B cell (primary cell): Measurements from ENCODE around the gene TMED5. TPM values are rescaled to one million over a fixed set of nuclear protein-coding genes. Genes with fewer than 3 reads are reported as not detected.

Experiments
- ATAC-seq: fragments of 200-7000 bp; cut with Tn5 transposase; one replicate; pipeline ENCODE4 v1.10.0; 2021; ENCODE audit warnings: low read depth, mild to moderate bottlenecking, moderate number of reproducible peaks, moderate library complexity
- CTCF ChIA-PET: fragments of 350-600 bp; sonication (Branson Sonifier 250); formaldehyde crosslinking; loops from one replicate; lab custom pipeline; 2021; ENCODE audit warnings: antibody characterized with exemption, inconsistent platforms; lab: Charles Lee
- POLR2A ChIA-PET: fragments of 350-600 bp; sonication (Branson Sonifier 250); formaldehyde crosslinking; loops from one replicate; lab custom pipeline; 2021; ENCODE audit warnings: antibody characterized with exemption; lab: Charles Lee
- DNase-seq: peaks from one replicate; pipeline ENCODE4 v3.0.0; 2013
- H2AFZ ChIP-seq: 2 replicates; pipeline ENCODE4 v1.6.1; 2012; ENCODE audit warnings: mild to moderate bottlenecking, low read depth, low read length; ENCODE audit not compliant: insufficient read depth, poor library complexity, severe bottlenecking
- H3K27ac ChIP-seq, 2 donors: 1 replicate in 1 of 2; 2 replicates in 1 of 2; pipeline ENCODE4 v1.5.1; 2012 to 2013; ENCODE audit warnings: low read length in 2 of 2, mild to moderate bottlenecking in 2 of 2, moderate library complexity in 1 of 2
- H3K27me3 ChIP-seq, 4 experiments: fragments of 200-600 bp in 1 of 4; sonication (generic) in 1 of 4; replicated peaks in 1 of 4; 1 replicate in 2 of 4; 2 replicates in 2 of 4; pipeline versions ENCODE4 v1.6.1 to v1.7.0; 2013 to 2016; ENCODE audit warnings: low read length in 3 of 4, mild to moderate bottlenecking in 2 of 4, mixed read lengths in 1 of 4, moderate library complexity in 1 of 4; ENCODE audit not compliant: insufficient read depth in 4 of 4, control insufficient read depth in 3 of 4; ENCODE audit errors: control extremely low read depth in 1 of 4
- H3K36me3 ChIP-seq, 2 experiments: replicated peaks in 1 of 2; 1 replicate in 1 of 2; 2 replicates in 1 of 2; pipeline versions ENCODE4 v1.6.1 to v1.7.1; 2013; ENCODE audit warnings: low read length in 1 of 2; ENCODE audit not compliant: insufficient read depth in 2 of 2, control insufficient read depth in 1 of 2; ENCODE audit errors: control extremely low read depth in 1 of 2, extremely low read depth in 1 of 2
- H3K4me1 ChIP-seq, 2 donors: fragments of 200-600 bp in 1 of 2; sonication (generic) in 1 of 2; 1 replicate in 1 of 2; 2 replicates in 1 of 2; pipeline versions ENCODE4 v1.5.1 to v1.6.1; 2013 to 2017; ENCODE audit warnings: low read length in 2 of 2; ENCODE audit not compliant: control insufficient read depth in 2 of 2, insufficient read depth in 2 of 2
- H3K4me2 ChIP-seq: replicated peaks from 2 replicates; pipeline ENCODE3; 2012; ENCODE audit warnings: mild to moderate bottlenecking, low read depth, low read length; ENCODE audit not compliant: poor library complexity, severe bottlenecking
- H3K4me3 ChIP-seq, 5 experiments: fragments of 200-600 bp in 1 of 5; sonication (generic) in 1 of 5; 1 replicate in 3 of 5; 2 replicates in 2 of 5; pipeline versions ENCODE4 v1.5.1 to v1.7.0; 2011 to 2016; ENCODE audit warnings: low read length in 4 of 5, mild to moderate bottlenecking in 4 of 5, low read depth in 2 of 5, control low read depth in 1 of 5, moderate library complexity in 1 of 5; ENCODE audit not compliant: insufficient read depth in 1 of 5; ENCODE audit errors: control extremely low read depth in 1 of 5, extremely low read depth in 1 of 5
- H3K79me2 ChIP-seq: fragments of 200-600 bp; sonication (generic); one replicate; pipeline ENCODE4 v1.6.0; 2016; ENCODE audit warnings: low read length; ENCODE audit not compliant: control insufficient read depth, insufficient read depth
- H3K9ac ChIP-seq: fragments of 200-600 bp; sonication (generic); 2 replicates; pipeline ENCODE4 v1.6.1; 2017; ENCODE audit warnings: mild to moderate bottlenecking, low read length, moderate library complexity
- H3K9me3 ChIP-seq, 3 donors: one replicate each; pipeline versions ENCODE4 v1.6.1 to v1.7.1; 2013; ENCODE audit warnings: low read length in 2 of 3; ENCODE audit not compliant: control insufficient read depth in 2 of 3, insufficient read depth in 1 of 3; ENCODE audit errors: control extremely low read depth in 1 of 3
- H4K20me1 ChIP-seq: 2 replicates; pipeline ENCODE4 v1.6.0; 2012; ENCODE audit warnings: mild to moderate bottlenecking, low read length; ENCODE audit not compliant: insufficient read depth, control insufficient read depth, poor library complexity, severe bottlenecking
- H3K27ac Mint-ChIP-seq: one replicate; pipeline ENCODE4 v1.8.0; 2021; ENCODE audit warnings: mixed read lengths
- H3K27me3 Mint-ChIP-seq: one replicate; pipeline ENCODE4 v1.8.0; 2021; ENCODE audit warnings: mixed read lengths
- H3K4me1 Mint-ChIP-seq: one replicate; pipeline ENCODE4 v1.8.0; 2021; ENCODE audit warnings: mixed read lengths
- H3K4me3 Mint-ChIP-seq: one replicate; pipeline ENCODE4 v1.8.0; 2021; ENCODE audit warnings: mixed read lengths
- H3K9me3 Mint-ChIP-seq: one replicate; pipeline ENCODE4 v1.8.0; 2022; ENCODE audit warnings: mixed read lengths; ENCODE audit not compliant: insufficient read depth
- CTCF ChIP-seq: fragments of 200-600 bp; IDR thresholded peaks from one replicate; pipeline ENCODE4 v1.8.0; 2022; ENCODE audit warnings: antibody characterized with exemption, mild to moderate bottlenecking
- EZH2 ChIP-seq: IDR thresholded peaks from 2 replicates; pipeline ENCODE4 v1.6.1; 2012; ENCODE audit warnings: borderline replicate concordance, low read depth, mild to moderate bottlenecking, moderate library complexity, low read length; ENCODE audit not compliant: insufficient read depth, poor library complexity, severe bottlenecking
- WGBS: methylation state at CpG from one replicate; pipeline ENCODE4 v1.1.5; 2013; ENCODE audit warnings: missing lambda C conversion rate; ENCODE audit not compliant: insufficient coverage; 5-methylcytosine and 5-hydroxymethylcytosine counted together
- intact Hi-C: fragments of 100-400 bp; cut with micrococcal nuclease; formaldehyde crosslinking; loops from one replicate; pipeline ENCODE4 v1.10.0; 2022
- polyA plus RNA-seq: library from polyadenylated mRNA; depleted of rRNA; stranded (reverse); fragments of >200 nt; gene quantifications from 2 replicates; pipeline ENCODE4 v1.2.3, GENCODE V29; 2012
- total RNA-seq, 2 donors: library from RNA; stranded (reverse); fragments of 120-200 nt in 1 of 2; gene quantifications; 1 replicate in 1 of 2; 2 replicates in 1 of 2; pipeline versions ENCODE4 v1.2.3 to v1.2.4, GENCODE V29; 2013 to 2022

The TMED5 gene
- total and polyA plus RNA-seq, 2 donors (not counting 1 experiment from before 2014, with no cell fraction given): 23.7 to 46.1 TPM

GRCh38 chr1:93123201-93123783 lies 56.9 kb downstream of the TMED5 start:
- no peak for TF ChIP-seq EZH2
- ChIA-PET POLR2A (no interaction called here), CTCF (interaction anchor here (0.7 kb wide), 1 partner anchor 18 kb away, joined by 3 read pairs; no protein-coding TSS in a partner anchor)
- H3K27ac Mint-ChIP-seq: no peak overlapping the region
- Histone ChIP-seq H3K4me1 (no peaks in the 10 kb centered on the region), H3K9ac (no peak overlapping the region), H3K79me2 (peaks cover 4% of the 10 kb centered on the region), H3K27ac (no peak overlapping the region), H3K27me3 (no peaks in the 10 kb centered on the region), H3K4me3 (no peak overlapping the region), H4K20me1 (no peaks in the 10 kb centered on the region), H2AFZ (no peak overlapping the region), H3K9me3 (no peaks in the 10 kb centered on the region), H3K36me3 (peaks cover 4 to 31% of the 10 kb centered on the region in 2 experiments), H3K4me2 (no peak overlapping the region)
- no peaks in the 10 kb centered on the region for H3K4me1 Mint-ChIP-seq
- no peaks in the 10 kb centered on the region for H3K9me3 Mint-ChIP-seq
- no peak for ATAC-seq
- no peak for DNase-seq
- no peaks in the 10 kb centered on the region for H3K27me3 Mint-ChIP-seq
- H3K4me3 Mint-ChIP-seq: no peak overlapping the region
- no CpG with 5 or more reads among the region's 4 CpGs for WGBS
- intact Hi-C loops: no loop called here

GRCh38 chr1:93120614-93121013 lies 59.6 kb downstream of the TMED5 start:
- H3K4me1 Mint-ChIP-seq: no peaks in the 10 kb centered on the region

More at GRCh38 chr1:93120614-93121013, 59.6 kb downstream of the TMED5 start:
- H2AFZ ChIP-seq: no peak overlapping the region
- H3K27ac ChIP-seq: no peak overlapping the region
- no peaks in the 10 kb centered on the region for H3K9me3 ChIP-seq
- H4K20me1 ChIP-seq: no peaks in the 10 kb centered on the region
- ChIA-PET CTCF (no interaction called here), POLR2A (no interaction called here)
- no peak for ATAC-seq
- H3K36me3 ChIP-seq: peaks cover 0 to 48% of the 10 kb centered on the region in 2 experiments
- Mint-ChIP-seq H3K9me3 (no peaks in the 10 kb centered on the region), H3K27ac (no peak overlapping the region), H3K4me3 (no peak overlapping the region), H3K27me3 (no peaks in the 10 kb centered on the region)
- no peak overlapping the region for H3K4me3 ChIP-seq
- intact Hi-C loops: no loop called here
- H3K9ac ChIP-seq: no peak overlapping the region
- no peak overlapping the region for H3K4me2 ChIP-seq
- no peaks in the 10 kb centered on the region for H3K27me3 ChIP-seq
- H3K4me1 ChIP-seq: no peaks in the 10 kb centered on the region
- DNase-seq: no peak
- H3K79me2 ChIP-seq: peaks cover 11% of the 10 kb centered on the region
- TF ChIP-seq EZH2 (no peak), CTCF (no peak)
